ENCODE data around the gene DTWD1.
"Not testable (repeated sequence)": the region's sequence is repeated elsewhere in the genome, so short reads cannot be mapped to it uniquely, and the experiment has no call there.

DNA sequence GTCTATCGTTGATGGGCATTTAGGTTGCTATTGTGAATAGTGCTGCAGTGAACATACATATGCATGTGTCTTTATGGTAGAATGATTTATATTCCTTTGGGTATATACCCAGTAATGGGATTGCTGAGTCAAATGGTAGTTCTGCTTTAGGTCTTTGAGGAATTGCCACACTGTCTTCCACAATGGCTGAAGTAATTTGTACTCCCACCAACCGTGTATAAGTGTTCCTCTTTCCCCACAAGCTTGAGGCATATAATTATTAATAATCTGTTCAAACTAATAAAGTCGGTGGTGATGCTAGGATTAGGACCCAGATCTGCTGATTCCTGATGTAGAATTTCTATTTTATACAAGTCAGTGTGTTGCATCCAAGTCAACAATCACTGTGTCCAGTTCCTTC, 45.6 kb downstream of the DTWD1 start:
- not testable (repeated sequence) for TF ChIP-seq EZH2 (optimal IDR thresholded peaks at IDR 0.05; ENCODE audit: low read depth, low read length)
- TF ChIP-seq, protein P1, sequence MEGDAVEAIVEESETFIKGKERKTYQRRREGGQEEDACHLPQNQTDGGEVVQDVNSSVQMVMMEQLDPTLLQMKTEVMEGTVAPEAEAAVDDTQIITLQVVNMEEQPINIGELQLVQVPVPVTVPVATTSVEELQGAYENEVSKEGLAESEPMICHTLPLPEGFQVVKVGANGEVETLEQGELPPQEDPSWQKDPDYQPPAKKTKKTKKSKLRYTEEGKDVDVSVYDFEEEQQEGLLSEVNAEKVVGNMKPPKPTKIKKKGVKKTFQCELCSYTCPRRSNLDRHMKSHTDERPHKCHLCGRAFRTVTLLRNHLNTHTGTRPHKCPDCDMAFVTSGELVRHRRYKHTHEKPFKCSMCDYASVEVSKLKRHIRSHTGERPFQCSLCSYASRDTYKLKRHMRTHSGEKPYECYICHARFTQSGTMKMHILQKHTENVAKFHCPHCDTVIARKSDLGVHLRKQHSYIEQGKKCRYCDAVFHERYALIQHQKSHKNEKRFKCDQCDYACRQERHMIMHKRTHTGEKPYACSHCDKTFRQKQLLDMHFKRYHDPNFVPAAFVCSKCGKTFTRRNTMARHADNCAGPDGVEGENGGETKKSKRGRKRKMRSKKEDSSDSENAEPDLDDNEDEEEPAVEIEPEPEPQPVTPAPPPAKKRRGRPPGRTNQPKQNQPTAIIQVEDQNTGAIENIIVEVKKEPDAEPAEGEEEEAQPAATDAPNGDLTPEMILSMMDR (IDR thresholded peaks at IDR 0.05; ENCODE audit: low read length): not testable (repeated sequence)
